SK-N-MC (cell line): ENCODE measurements around the gene VAV2.

ENCODE experiments used
- DNase-seq: peaks from one replicate; pipeline ENCODE4 v3.0.0-alpha.2; 2011; ENCODE audit warnings: low read depth, low spot score
- H3K27ac ChIP-seq: fragments of 200-600 bp; sonication (generic); 2 replicates; pipeline ENCODE4 v1.5.1; 2016; ENCODE audit warnings: mixed run types
- H3K36me3 ChIP-seq: fragments of 200-600 bp; sonication (generic); 2 replicates; pipeline ENCODE4 v1.6.1; 2017; ENCODE audit warnings: antibody characterized with exemption, low read length, mixed read lengths; ENCODE audit not compliant: insufficient read depth
- H3K4me3 ChIP-seq: fragments of 200-600 bp; sonication (generic); 2 replicates; pipeline ENCODE4 v1.5.1; 2016
- H3K9ac ChIP-seq: fragments of 200-600 bp; sonication (generic); 2 replicates; pipeline ENCODE4 v1.8.0; 2017; ENCODE audit warnings: mixed run types, mixed read lengths; ENCODE audit not compliant: insufficient read length
- H3K9me3 ChIP-seq: fragments of 200-600 bp; sonication (generic); 2 replicates; pipeline ENCODE4 v1.6.1; 2017; ENCODE audit warnings: low read depth, mild to moderate bottlenecking, antibody characterized with exemption, low read length, moderate library complexity, mixed read lengths
- EZH2 ChIP-seq: fragments of 200-600 bp; sonication (generic); IDR thresholded peaks from one replicate; pipeline ENCODE4 v1.6.1; 2017; ENCODE audit warnings: antibody characterized with exemption
- FOXP2 ChIP-seq: optimal IDR thresholded peaks from 2 replicates; pipeline ENCODE3; 2011; ENCODE audit warnings: mild to moderate bottlenecking, moderate library complexity; ENCODE audit not compliant: insufficient read depth; ENCODE audit errors: extremely low read length, control extremely low read depth
- POLR2AphosphoS5 ChIP-seq: IDR thresholded peaks from 2 replicates; pipeline ENCODE4 v1.6.1; 2012; ENCODE audit warnings: mild to moderate bottlenecking, low read depth, low read length, borderline replicate concordance

The VAV2 gene

DNA sequence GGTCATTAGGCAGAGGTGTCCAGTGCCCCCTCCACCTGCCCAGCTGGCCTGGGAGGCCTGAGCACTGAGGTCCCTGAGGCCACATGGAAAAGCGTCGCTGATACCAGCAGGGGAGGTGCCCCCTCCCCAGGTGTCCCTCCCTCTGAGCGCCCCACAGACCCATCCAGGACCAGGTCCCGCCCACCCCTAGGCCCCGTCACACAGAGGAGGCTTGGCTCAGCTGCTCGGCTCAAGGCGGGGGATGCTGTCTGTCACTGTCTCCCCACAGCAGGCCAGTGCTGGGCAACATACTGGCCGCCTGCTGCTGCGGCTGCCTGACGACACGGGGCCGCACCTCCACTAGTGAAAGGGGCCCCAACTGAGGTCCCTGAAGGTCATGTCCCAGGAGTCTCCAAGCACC, 71.7 kb downstream of the VAV2 start:
- no peaks in the 10 kb centered on the region for H3K9me3 ChIP-seq
- no peaks in the 10 kb centered on the region for H3K36me3 ChIP-seq
- no peak for TF ChIP-seq FOXP2
- TF ChIP-seq POLR2AphosphoS5, result no peak
- TF ChIP-seq EZH2, result no peak
- no peak overlapping the region for H3K4me3 ChIP-seq
- H3K27ac ChIP-seq, result no peak overlapping the region
- H3K9ac ChIP-seq, result no peak overlapping the region
- DNase-seq, result no peak

GRCh38 chr9:133919253-133920115, 72.6 kb downstream of the VAV2 start:
- no peak overlapping the region for H3K27ac ChIP-seq
- H3K36me3 ChIP-seq, result no peaks in the 10 kb centered on the region
- TF ChIP-seq EZH2 (no peak), POLR2AphosphoS5 (no peak), FOXP2 (no peak)

GRCh38 chr9:133918111-133918813, 73.9 kb downstream of the VAV2 start:
- Histone ChIP-seq H3K9ac (peak overlapping the region; percentile 33), H3K4me3 (no peak overlapping the region), H3K9me3 (no peaks in the 10 kb centered on the region), H3K27ac (peak overlapping the region; percentile 82), H3K36me3 (no peaks in the 10 kb centered on the region)
- TF ChIP-seq FOXP2 (no peak), EZH2 (no peak), POLR2AphosphoS5 (no peak)
- no peak for DNase-seq

More at GRCh38 chr9:133919253-133920115, 72.6 kb downstream of the VAV2 start:
- no peak for DNase-seq
- no peaks in the 10 kb centered on the region for H3K9me3 ChIP-seq
- no peak overlapping the region for H3K4me3 ChIP-seq
- H3K9ac ChIP-seq, result no peak overlapping the region

- Histone ChIP-seq H3K27ac (no peak overlapping the region), H3K4me3 (no peak overlapping the region), H3K9me3 (no peaks in the 10 kb centered on the region), H3K36me3 (no peaks in the 10 kb centered on the region), H3K9ac (no peak overlapping the region)
- no peak for DNase-seq
- TF ChIP-seq FOXP2 (no peak), EZH2 (no peak), POLR2AphosphoS5 (no peak)
Measured at GRCh38 chr9:133917375-133917774, 74.7 kb downstream of the VAV2 start.

GRCh38 chr9:133916159-133916541, 76.0 kb downstream of the VAV2 start:
- TF ChIP-seq POLR2AphosphoS5, result no peak
- no peak for TF ChIP-seq FOXP2
- no peak for TF ChIP-seq EZH2
- DNase-seq, result no peak
- Histone ChIP-seq H3K36me3 (no peaks in the 10 kb centered on the region), H3K9ac (no peak overlapping the region), H3K27ac (no peak overlapping the region), H3K9me3 (no peaks in the 10 kb centered on the region), H3K4me3 (no peak overlapping the region)

- Histone ChIP-seq H3K36me3 (no peaks in the 10 kb centered on the region), H3K9ac (no peak overlapping the region), H3K9me3 (no peaks in the 10 kb centered on the region), H3K4me3 (no peak overlapping the region), H3K27ac (no peak overlapping the region)
- no peak for TF ChIP-seq EZH2
- TF ChIP-seq FOXP2, result no peak
- TF ChIP-seq POLR2AphosphoS5, result no peak
- no peak for DNase-seq
Measured at GRCh38 chr9:133915534-133916158, 76.5 kb downstream of the VAV2 start.

- no peak overlapping the region for H3K9ac ChIP-seq
- DNase-seq, result no peak
- H3K36me3 ChIP-seq, result no peaks in the 10 kb centered on the region
- no peak for TF ChIP-seq POLR2AphosphoS5
- TF ChIP-seq FOXP2, result no peak
- TF ChIP-seq EZH2, result no peak
- no peaks in the 10 kb centered on the region for H3K9me3 ChIP-seq
- H3K27ac ChIP-seq, result no peak overlapping the region
- H3K4me3 ChIP-seq, result no peak overlapping the region
Measured at GRCh38 chr9:133914442-133915342, 77.4 kb downstream of the VAV2 start.
